Measurements from ENCODE around the gene SMAP2.
A peak's percentile ranks its signal among the peaks of the same experiment; 100 is the strongest.

SMAP2 gene

GRCh38 chr1:40382108-40382460 lies 8.6 kb downstream of the SMAP2 start:
- Histone ChIP-seq H3K9ac (no peak overlapping the region), H4K20me1 (ENCODE audit: insufficient read depth) (no peaks in the 10 kb centered on the region), H3K79me2 (ENCODE audit: insufficient read depth, low read depth) (peaks cover 90% of the 10 kb centered on the region), H3K36me3 (ENCODE audit: insufficient read depth) (no peaks in the 10 kb centered on the region), H3K4me2 (no peak overlapping the region), H3K27ac (peak overlapping the region; percentile 98; the same call in 1 of the 2 replicates), H3K4me3 (IDR thresholded peaks at IDR 0.05; ENCODE audit: insufficient read depth, low read depth, low read length) (no peak overlapping the region), H3K4me1 (ENCODE audit: low read depth, poor library complexity, severe bottlenecking) (peaks cover 86% of the 10 kb centered on the region), H2AFZ (ENCODE audit: low read depth) (no peak overlapping the region), H3K27me3 (ENCODE audit: insufficient read depth, low read depth) (no peaks in the 10 kb centered on the region)
- TF ChIP-seq CTCF (conservative IDR thresholded peaks at IDR 0.05; ENCODE audit: low read depth, low read length): no peak

- Histone ChIP-seq H3K27ac (peak overlapping the region; percentile 98; the same call in 1 of the 2 replicates), H3K36me3 (ENCODE audit: insufficient read depth) (no peaks in the 10 kb centered on the region), H3K4me2 (0 out of 2 replicates have a peak overlapping the region, but pooled peaks have one; percentile 87), H3K4me3 (IDR thresholded peaks at IDR 0.05; ENCODE audit: insufficient read depth, low read depth, low read length) (no peak overlapping the region), H2AFZ (ENCODE audit: low read depth) (no peak overlapping the region), H3K4me1 (ENCODE audit: low read depth, poor library complexity, severe bottlenecking) (peaks cover 90% of the 10 kb centered on the region), H3K9ac (no peak overlapping the region), H4K20me1 (ENCODE audit: insufficient read depth) (no peaks in the 10 kb centered on the region), H3K27me3 (ENCODE audit: insufficient read depth, low read depth) (no peaks in the 10 kb centered on the region), H3K79me2 (ENCODE audit: insufficient read depth, low read depth) (peaks cover 90% of the 10 kb centered on the region)
- TF ChIP-seq CTCF (conservative IDR thresholded peaks at IDR 0.05; ENCODE audit: low read depth, low read length): no peak
Observed at GRCh38 chr1:40382601-40383000, 9.1 kb downstream of the SMAP2 start.

- Histone ChIP-seq H3K4me2 (peak overlapping the region; percentile 87; the same call in 1 of the 2 replicates), H3K36me3 (ENCODE audit: insufficient read depth) (no peaks in the 10 kb centered on the region), H3K9ac (0 out of 2 replicates have a peak overlapping the region, but pooled peaks have one; percentile 65), H3K27ac (peak overlapping the region; percentile 98), H3K27me3 (ENCODE audit: insufficient read depth, low read depth) (no peaks in the 10 kb centered on the region), H3K4me1 (ENCODE audit: low read depth, poor library complexity, severe bottlenecking) (peaks cover 88% of the 10 kb centered on the region), H2AFZ (ENCODE audit: low read depth) (no peak overlapping the region), H4K20me1 (ENCODE audit: insufficient read depth) (no peaks in the 10 kb centered on the region), H3K4me3 (IDR thresholded peaks at IDR 0.05; ENCODE audit: insufficient read depth, low read depth, low read length) (no peak overlapping the region), H3K79me2 (ENCODE audit: insufficient read depth, low read depth) (peaks cover 90% of the 10 kb centered on the region)
- TF ChIP-seq CTCF (conservative IDR thresholded peaks at IDR 0.05; ENCODE audit: low read depth, low read length): no peak
Observed at GRCh38 chr1:40383095-40383487, 9.6 kb downstream of the SMAP2 start.

GRCh38 chr1:40383488-40384412 lies 10.2 kb downstream of the SMAP2 start:
- no peak overlapping the region for H3K4me3 ChIP-seq (IDR thresholded peaks at IDR 0.05; ENCODE audit: insufficient read depth, low read depth, low read length)
- H3K4me1 ChIP-seq (ENCODE audit: low read depth, poor library complexity, severe bottlenecking): peaks cover 92% of the 10 kb centered on the region
- no peak for TF ChIP-seq CTCF (conservative IDR thresholded peaks at IDR 0.05; ENCODE audit: low read depth, low read length)
- H3K27me3 ChIP-seq (ENCODE audit: insufficient read depth, low read depth): no peaks in the 10 kb centered on the region
- peak overlapping the region; percentile 65 for H3K9ac ChIP-seq
- H3K36me3 ChIP-seq (ENCODE audit: insufficient read depth): no peaks in the 10 kb centered on the region
- H3K4me2 ChIP-seq: peak overlapping the region; percentile 87
- no peak overlapping the region for H2AFZ ChIP-seq (ENCODE audit: low read depth)
- H3K27ac ChIP-seq: peak overlapping the region; percentile 98
- no peaks in the 10 kb centered on the region for H4K20me1 ChIP-seq (ENCODE audit: insufficient read depth)
- H3K79me2 ChIP-seq (ENCODE audit: insufficient read depth, low read depth): peaks cover 90% of the 10 kb centered on the region
